ENCODE measurements around the gene PARVG. TPM values are rescaled to one million over a fixed set of nuclear protein-coding genes. Genes with fewer than 3 reads are reported as not detected.

PARVG gene
- polyA plus RNA-seq, 4 donors, result 1.1 to 7.0 (median 5.5) TPM

- 56 to 74% (median 63%) methylated on average over 10 of the region's 10 CpGs for WGBS, 3 donors
- Histone ChIP-seq H3K4me1 (ENCODE audit: control insufficient read depth in 3 of 3, insufficient read depth in 2 of 3, low read depth in 1 of 3, low read length in 2 of 3) (no peaks in the 10 kb centered on the region), H3K4me3 (ENCODE audit: low read depth in 1 of 3, low read length in 3 of 3) (no peak overlapping the region), H3K27ac (ENCODE audit: low read depth in 1 of 3, low read length in 2 of 3) (no peak overlapping the region), H3K36me3 (ENCODE audit: control insufficient read depth in 3 of 3, insufficient read depth in 2 of 3, low read depth in 1 of 3, low read length in 3 of 3) (no peaks in the 10 kb centered on the region), H3K9me3 (ENCODE audit: control insufficient read depth in 2 of 2, insufficient read depth in 1 of 2, low read depth in 1 of 2, low read length in 1 of 2) (no peaks in the 10 kb centered on the region), H3K27me3 (ENCODE audit: control insufficient read depth in 3 of 3, insufficient read depth in 3 of 3, low read length in 3 of 3) (no peaks in the 10 kb centered on the region)
- DNase-seq, result no peak
- FAIRE-seq, result no peak
Measured at GRCh38 chr22:44179196-44179988, 1.3 kb upstream of the PARVG start.

- H3K36me3 ChIP-seq (ENCODE audit: control insufficient read depth in 3 of 3, insufficient read depth in 2 of 3, low read depth in 1 of 3, low read length in 3 of 3), result no peaks in the 10 kb centered on the region
- no peaks in the 10 kb centered on the region for H3K4me1 ChIP-seq (ENCODE audit: control insufficient read depth in 3 of 3, insufficient read depth in 2 of 3, low read depth in 1 of 3, low read length in 2 of 3)
- no peaks in the 10 kb centered on the region for H3K27me3 ChIP-seq (ENCODE audit: control insufficient read depth in 3 of 3, insufficient read depth in 3 of 3, low read length in 3 of 3)
- 69 to 76% (median 73%) methylated on average over 6 of the region's 6 CpGs for WGBS, 3 donors
- FAIRE-seq (no peak), DNase-seq (no peak)
- no peak overlapping the region for H3K4me3 ChIP-seq (ENCODE audit: low read depth in 1 of 3, low read length in 3 of 3)
- H3K27ac ChIP-seq (ENCODE audit: low read depth in 1 of 3, low read length in 2 of 3), result no peak overlapping the region
- no peaks in the 10 kb centered on the region for H3K9me3 ChIP-seq (ENCODE audit: control insufficient read depth in 2 of 2, insufficient read depth in 1 of 2, low read depth in 1 of 2, low read length in 1 of 2)
Measured at GRCh38 chr22:44179989-44180705, 578 bp upstream of the PARVG start.

- FAIRE-seq (no peak), DNase-seq (peak in 1 of 2 donors; percentile 29)
- Histone ChIP-seq H3K4me3 (ENCODE audit: low read depth in 1 of 3, low read length in 3 of 3) (peak overlapping the region; percentile 10 to 55 (median 43)), H3K9me3 (ENCODE audit: control insufficient read depth in 2 of 2, insufficient read depth in 1 of 2, low read depth in 1 of 2, low read length in 1 of 2) (no peaks in the 10 kb centered on the region), H3K36me3 (ENCODE audit: control insufficient read depth in 3 of 3, insufficient read depth in 2 of 3, low read depth in 1 of 3, low read length in 3 of 3) (no peaks in the 10 kb centered on the region), H3K27ac (ENCODE audit: low read depth in 1 of 3, low read length in 2 of 3) (peak overlapping the region in 2 of 3 donors; percentile 63 to 73), H3K4me1 (ENCODE audit: control insufficient read depth in 3 of 3, insufficient read depth in 2 of 3, low read depth in 1 of 3, low read length in 2 of 3) (no peaks in the 10 kb centered on the region), H3K27me3 (ENCODE audit: control insufficient read depth in 3 of 3, insufficient read depth in 3 of 3, low read length in 3 of 3) (no peaks in the 10 kb centered on the region)
- WGBS, 3 donors, result 53 to 77% (median 57%) methylated on average over 39 to 40 of the region's 40 CpGs
Measured at GRCh38 chr22:44181033-44181911, 547 bp downstream of the PARVG start.

GRCh38 chr22:44181912-44182587 is 1.3 kb downstream of the PARVG start:
- Histone ChIP-seq H3K4me3 (ENCODE audit: low read depth in 1 of 3, low read length in 3 of 3) (peak overlapping the region; percentile 10 to 55 (median 43)), H3K27me3 (ENCODE audit: control insufficient read depth in 3 of 3, insufficient read depth in 3 of 3, low read length in 3 of 3) (no peaks in the 10 kb centered on the region), H3K9me3 (ENCODE audit: control insufficient read depth in 2 of 2, insufficient read depth in 1 of 2, low read depth in 1 of 2, low read length in 1 of 2) (no peaks in the 10 kb centered on the region), H3K27ac (ENCODE audit: low read depth in 1 of 3, low read length in 2 of 3) (peak overlapping the region in 2 of 3 donors; percentile 63 to 73), H3K36me3 (ENCODE audit: control insufficient read depth in 3 of 3, insufficient read depth in 2 of 3, low read depth in 1 of 3, low read length in 3 of 3) (no peaks in the 10 kb centered on the region), H3K4me1 (ENCODE audit: control insufficient read depth in 3 of 3, insufficient read depth in 2 of 3, low read depth in 1 of 3, low read length in 2 of 3) (no peaks in the 10 kb centered on the region)
- DNase-seq (no peak), FAIRE-seq (no peak)
- WGBS, 3 donors, result 58 to 68% (median 67%) methylated on average over 17 of the region's 17 CpGs

- no peak for FAIRE-seq
- peak in 1 of 2 donors; percentile 31 for DNase-seq
- H3K9me3 ChIP-seq (ENCODE audit: control insufficient read depth in 2 of 2, insufficient read depth in 1 of 2, low read depth in 1 of 2, low read length in 1 of 2), result no peaks in the 10 kb centered on the region
- H3K4me3 ChIP-seq (ENCODE audit: low read depth in 1 of 3, low read length in 3 of 3), result peak overlapping the region in 1 of 3 donors; percentile 55
- H3K4me1 ChIP-seq (ENCODE audit: control insufficient read depth in 3 of 3, insufficient read depth in 2 of 3, low read depth in 1 of 3, low read length in 2 of 3), result no peaks in the 10 kb centered on the region
- H3K36me3 ChIP-seq (ENCODE audit: control insufficient read depth in 3 of 3, insufficient read depth in 2 of 3, low read depth in 1 of 3, low read length in 3 of 3), result no peaks in the 10 kb centered on the region
- peak overlapping the region in 2 of 3 donors; percentile 24 to 63 for H3K27ac ChIP-seq (ENCODE audit: low read depth in 1 of 3, low read length in 2 of 3)
- H3K27me3 ChIP-seq (ENCODE audit: control insufficient read depth in 3 of 3, insufficient read depth in 3 of 3, low read length in 3 of 3), result no peaks in the 10 kb centered on the region
- 65 to 80% (median 73%) methylated on average over 17 of the region's 17 CpGs for WGBS, 3 donors
Measured at GRCh38 chr22:44182588-44183286, 2.0 kb downstream of the PARVG start.

GRCh38 chr22:44183287-44183588 is 2.5 kb downstream of the PARVG start:
- no peak overlapping the region for H3K27ac ChIP-seq (ENCODE audit: low read depth in 1 of 3, low read length in 2 of 3)
- H3K4me3 ChIP-seq (ENCODE audit: low read depth in 1 of 3, low read length in 3 of 3), result no peak overlapping the region
- FAIRE-seq (no peak), DNase-seq (no peak)
- H3K9me3 ChIP-seq (ENCODE audit: control insufficient read depth in 2 of 2, insufficient read depth in 1 of 2, low read depth in 1 of 2, low read length in 1 of 2), result no peaks in the 10 kb centered on the region
- H3K27me3 ChIP-seq (ENCODE audit: control insufficient read depth in 3 of 3, insufficient read depth in 3 of 3, low read length in 3 of 3), result no peaks in the 10 kb centered on the region
- H3K36me3 ChIP-seq (ENCODE audit: control insufficient read depth in 3 of 3, insufficient read depth in 2 of 3, low read depth in 1 of 3, low read length in 3 of 3), result no peaks in the 10 kb centered on the region
- 64 to 69% (median 64%) methylated on average over 8 of the region's 8 CpGs for WGBS, 3 donors
- H3K4me1 ChIP-seq (ENCODE audit: control insufficient read depth in 3 of 3, insufficient read depth in 2 of 3, low read depth in 1 of 3, low read length in 2 of 3), result no peaks in the 10 kb centered on the region

- 72 to 90% (median 82%) methylated on average over 4 of the region's 4 CpGs for WGBS, 3 donors
Measured at GRCh38 chr22:44184006-44184405, 3.3 kb downstream of the PARVG start.

More at GRCh38 chr22:44184006-44184405, 3.3 kb downstream of the PARVG start:
- Histone ChIP-seq H3K36me3 (ENCODE audit: control insufficient read depth in 3 of 3, insufficient read depth in 2 of 3, low read depth in 1 of 3, low read length in 3 of 3) (no peaks in the 10 kb centered on the region), H3K27ac (ENCODE audit: low read depth in 1 of 3, low read length in 2 of 3) (no peak overlapping the region), H3K9me3 (ENCODE audit: control insufficient read depth in 2 of 2, insufficient read depth in 1 of 2, low read depth in 1 of 2, low read length in 1 of 2) (no peaks in the 10 kb centered on the region), H3K4me3 (ENCODE audit: low read depth in 1 of 3, low read length in 3 of 3) (no peak overlapping the region), H3K4me1 (ENCODE audit: control insufficient read depth in 3 of 3, insufficient read depth in 2 of 3, low read depth in 1 of 3, low read length in 2 of 3) (no peaks in the 10 kb centered on the region), H3K27me3 (ENCODE audit: control insufficient read depth in 3 of 3, insufficient read depth in 3 of 3, low read length in 3 of 3) (no peaks in the 10 kb centered on the region)
- no peak for FAIRE-seq
- DNase-seq, result no peak
